GM18502 (cell line): ENCODE measurements around the gene BIN2.
A peak's percentile ranks its signal among the peaks of the same experiment; 100 is the strongest.
"Not testable (repeated sequence)": the region's sequence is repeated elsewhere in the genome, so short reads cannot be mapped to it uniquely, and the experiment has no call there.

Experiments used
- ATAC-seq: cut with Tn5 transposase; IDR thresholded peaks from one replicate; pipeline ENCODE4 v1.9.1; 2021; ENCODE audit warnings: mild to moderate bottlenecking; ENCODE audit not compliant: unreplicated experiment, poor library complexity

The BIN2 gene

GRCh38 chr12:51269174-51270066 is 54.6 kb downstream of the BIN2 start:
- peak; percentile 52 for ATAC-seq

DNA sequence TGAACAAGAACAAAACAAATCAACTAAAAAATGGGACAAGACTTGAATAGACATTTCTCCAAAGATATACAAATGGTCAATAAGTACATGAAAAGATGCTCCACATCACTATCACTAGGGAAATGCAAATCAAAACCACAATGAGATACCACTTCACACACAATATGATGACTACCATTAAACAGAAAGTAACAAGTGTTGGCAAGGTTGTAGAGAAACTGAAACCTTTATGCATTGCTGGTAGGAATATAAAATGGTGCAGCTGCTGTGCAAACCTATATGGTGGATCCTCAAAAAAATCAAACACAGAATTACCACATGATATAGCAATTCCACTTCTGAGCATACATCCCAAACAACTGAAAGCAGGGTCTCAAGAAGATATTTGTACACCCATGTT is 59.0 kb downstream of the BIN2 start:
- ATAC-seq, result peak; percentile 47

DNA sequence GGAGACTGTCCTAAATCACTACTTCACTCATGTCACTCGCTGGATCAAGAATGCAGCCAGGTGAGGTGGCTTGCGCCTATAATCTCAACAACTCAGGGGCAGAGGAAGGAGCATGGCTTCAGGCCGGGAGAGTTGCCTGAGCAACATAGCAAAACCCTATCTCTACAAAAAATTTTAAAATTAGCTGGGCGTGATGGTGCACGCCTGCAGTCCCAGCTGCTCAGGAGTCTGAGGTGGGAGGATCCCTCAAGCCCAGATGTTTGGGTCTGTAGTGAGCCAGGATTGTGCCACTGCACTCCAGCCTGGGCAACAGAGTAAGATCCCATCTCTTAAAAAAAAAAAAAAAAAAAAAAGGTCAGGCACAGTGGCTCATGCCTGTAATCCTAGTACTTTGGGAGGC is 59.7 kb downstream of the BIN2 start:
- no peak for ATAC-seq

DNA sequence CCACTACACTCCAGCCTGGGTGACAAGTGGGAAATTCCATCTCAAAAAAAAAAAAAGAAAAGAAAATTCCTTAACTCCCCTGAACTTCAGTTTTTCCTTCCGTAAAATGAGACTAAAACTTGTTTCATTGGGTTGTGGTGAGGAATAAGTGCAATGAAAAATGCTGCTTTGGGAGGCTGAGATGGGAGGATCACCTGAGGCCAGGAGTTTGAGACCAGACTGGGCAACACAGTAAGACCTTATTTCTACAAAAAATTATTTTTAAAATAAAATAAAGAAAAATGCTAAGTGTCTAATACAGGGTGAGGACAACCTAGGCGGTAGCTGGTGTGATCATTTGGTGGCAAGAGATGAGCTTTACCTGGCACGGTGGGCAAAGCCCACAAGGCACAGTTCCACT is 60.6 kb downstream of the BIN2 start:
- no peak for ATAC-seq

- ATAC-seq, result no peak
These were observed 61.2 kb downstream of the BIN2 start for GRCh38 chr12:51262758-51263177.

GRCh38 chr12:51259600-51259999 is 64.4 kb downstream of the BIN2 start:
- ATAC-seq, result not testable (repeated sequence)

DNA sequence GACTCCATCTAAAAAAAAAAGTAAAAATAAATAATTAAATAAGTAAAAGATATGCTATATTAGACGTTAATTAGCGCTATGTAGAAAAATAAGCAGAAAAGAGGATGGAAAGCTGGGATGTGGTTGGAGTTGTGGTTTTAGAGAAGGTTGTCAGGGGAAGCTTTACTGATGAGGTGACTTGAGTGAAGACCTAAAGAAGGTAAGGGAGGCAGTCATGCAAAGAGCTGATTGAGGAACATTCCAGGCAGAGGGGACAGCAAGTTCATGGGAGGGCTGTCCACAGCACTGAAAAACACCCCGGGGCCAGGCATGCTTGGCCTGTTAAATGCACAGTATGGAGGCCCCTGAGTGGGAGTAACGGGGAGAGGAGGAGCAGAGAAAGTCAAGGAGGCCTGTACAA is 69.4 kb downstream of the BIN2 start:
- no peak for ATAC-seq

DNA sequence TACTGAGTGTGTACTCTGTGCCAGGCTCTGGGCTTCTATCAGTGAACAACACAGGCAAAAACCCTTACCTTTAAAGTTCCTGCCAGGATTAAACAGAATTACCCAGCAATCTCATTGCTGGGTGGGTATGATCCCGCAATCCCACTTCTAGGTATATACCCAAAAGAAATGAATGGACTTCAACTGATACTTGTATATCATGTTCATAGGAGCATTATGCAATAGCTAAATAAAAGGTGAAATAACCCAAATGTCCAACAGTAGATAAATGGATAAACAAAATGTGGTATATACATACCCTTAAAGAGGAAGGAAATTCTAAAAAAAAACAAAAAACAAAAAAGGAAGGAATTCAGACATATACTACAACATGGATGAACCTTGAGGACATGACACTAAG is 70.7 kb downstream of the BIN2 start:
- ATAC-seq, result no peak

- ATAC-seq, result no peak
These were observed 76.3 kb downstream of the BIN2 start for GRCh38 chr12:51247523-51248206.

GRCh38 chr12:51246254-51246853 is 77.6 kb downstream of the BIN2 start:
- no peak for ATAC-seq

DNA sequence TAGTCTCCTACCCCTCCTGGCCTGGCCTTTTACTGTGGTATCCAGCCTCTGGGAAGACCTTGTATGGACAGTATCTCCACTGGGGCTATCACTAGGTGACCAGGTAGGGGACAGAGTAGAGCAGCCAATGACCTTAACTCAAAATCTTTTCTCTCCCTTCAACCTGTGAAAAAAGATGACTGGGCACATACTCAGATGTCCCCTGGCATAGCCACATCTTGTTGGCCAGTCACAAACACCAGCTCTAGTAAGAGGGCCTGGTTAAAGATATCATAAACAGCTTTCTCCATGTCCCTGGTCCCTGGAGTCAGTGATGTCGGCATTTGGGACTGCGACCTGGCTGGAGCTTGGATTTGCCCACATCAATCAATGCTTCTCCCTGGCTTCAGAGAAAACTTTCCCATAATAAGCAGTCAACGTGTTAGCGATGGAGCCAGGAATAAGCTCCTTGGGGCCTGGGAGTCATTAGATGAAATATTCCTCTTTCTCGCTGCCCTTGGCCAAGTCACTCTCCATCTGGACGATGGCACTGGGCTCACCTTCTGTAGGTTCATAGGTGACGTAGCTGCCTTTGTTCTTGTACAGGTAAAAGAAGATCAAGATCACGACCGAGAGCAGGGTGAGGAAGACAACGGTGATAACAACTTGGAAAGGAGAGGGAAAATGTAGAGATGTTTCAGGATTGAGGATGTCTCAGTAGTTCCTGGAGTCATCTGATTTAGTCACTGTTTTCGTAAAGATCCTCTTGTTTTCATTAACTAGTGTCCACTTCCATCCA is 78.3 kb downstream of the BIN2 start:
- no peak for ATAC-seq

DNA sequence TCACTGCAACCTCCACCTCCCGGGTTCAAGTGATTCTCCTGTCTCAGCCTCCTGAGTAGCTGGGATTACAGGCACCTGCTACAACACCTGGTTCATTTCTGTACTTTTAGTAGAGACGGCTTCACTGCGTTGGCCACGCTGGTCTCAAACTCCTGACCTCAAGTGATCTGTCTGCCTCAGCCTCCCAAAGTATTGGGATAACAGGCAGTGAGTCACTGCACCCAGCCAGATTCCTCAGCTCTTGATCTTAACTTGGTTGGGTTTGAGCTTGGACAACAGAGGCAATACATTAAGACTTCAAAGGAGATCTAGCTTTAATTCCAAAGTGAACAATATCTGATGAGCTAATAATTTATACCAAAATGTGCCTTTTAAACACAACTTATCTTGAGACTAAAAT is 79.7 kb downstream of the BIN2 start:
- no peak for ATAC-seq

- ATAC-seq, result no peak
These were observed 81.1 kb downstream of the BIN2 start for GRCh38 chr12:51242876-51243275.

DNA sequence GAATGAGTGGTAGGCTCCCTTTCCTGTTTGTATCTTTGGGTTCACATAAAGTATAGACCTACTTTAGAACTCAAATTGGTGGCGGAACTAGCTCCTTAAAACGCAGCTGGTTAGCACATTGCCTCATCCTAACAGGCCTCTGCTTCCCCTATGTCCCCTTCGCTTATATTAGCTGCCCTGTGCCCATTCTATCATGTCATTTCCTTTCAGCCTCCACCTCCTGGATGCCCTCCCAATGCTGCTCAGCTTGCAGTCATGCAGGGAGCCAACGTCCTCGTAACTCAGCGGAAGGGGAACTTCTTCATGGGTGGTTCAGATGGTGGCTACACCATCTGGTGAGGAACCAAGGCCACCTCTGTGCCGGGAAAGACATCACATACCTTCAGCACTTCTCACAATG is 81.9 kb downstream of the BIN2 start:
- no peak for ATAC-seq

DNA sequence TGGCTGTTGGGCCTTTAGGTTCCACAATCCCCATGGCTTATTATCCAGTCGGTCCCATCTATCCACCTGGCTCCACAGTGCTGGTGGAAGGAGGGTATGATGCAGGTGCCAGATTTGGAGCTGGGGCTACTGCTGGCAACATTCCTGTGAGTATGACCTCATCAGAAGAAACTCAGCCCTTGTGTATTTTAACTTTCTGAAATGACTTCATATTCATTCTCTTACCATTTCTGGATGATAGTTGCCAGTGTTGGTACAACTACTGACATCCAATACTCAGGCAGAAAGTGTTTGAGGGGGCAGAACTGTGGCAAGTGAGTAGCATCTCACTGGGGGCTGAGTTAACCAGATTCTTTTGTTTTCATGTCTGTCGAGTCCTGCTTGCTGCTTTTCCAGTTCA is 83.0 kb downstream of the BIN2 start:
- ATAC-seq, result no peak

GRCh38 chr12:51238510-51239334 is 85.3 kb downstream of the BIN2 start, which contains the start of gene DAZAP2:
Gene DAZAP2 (plus strand): TSS chr12:51238826. CDS start chr12:51238908, 82 bp downstream.
- ATAC-seq, result peak; percentile 91

GRCh38 chr12:51238037-51238509 is 85.9 kb downstream of the BIN2 start:
- no peak for ATAC-seq

DNA sequence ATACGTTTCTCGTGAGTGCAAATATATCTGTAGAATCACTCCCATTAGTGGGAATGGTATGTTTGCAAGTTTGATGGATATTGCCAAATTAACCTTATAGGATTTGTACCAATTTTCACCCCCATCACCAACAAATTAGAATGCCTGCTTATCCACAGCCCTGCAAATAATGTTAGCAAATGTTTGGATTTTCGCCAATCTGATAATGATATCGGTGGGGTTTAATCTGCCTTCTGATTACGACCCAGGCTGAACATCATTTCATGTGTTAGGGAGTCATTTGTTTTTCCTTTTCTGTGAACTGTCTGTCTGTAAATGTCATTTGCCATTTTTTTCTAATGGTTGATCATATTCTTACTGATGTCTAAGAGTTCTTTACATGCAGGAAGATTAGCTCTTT is 89.4 kb downstream of the BIN2 start:
- ATAC-seq, result no peak

GRCh38 chr12:51232642-51233041 is 91.3 kb downstream of the BIN2 start:
- no peak for ATAC-seq
